CD1c-positive myeloid dendritic cell (primary cell): Measurements from ENCODE around the gene GTF2F1.
"Not testable (repeated sequence)": the region's sequence is repeated elsewhere in the genome, so short reads cannot be mapped to it uniquely, and the experiment has no call there.

ENCODE experiments used
- DNase-seq: peaks from one replicate; pipeline ENCODE4 v3.0.0-alpha.2; 2016; ENCODE audit errors: extremely low spot score

GTF2F1 gene

GRCh38 chr19:6417713-6418561, 25.0 kb upstream of the GTF2F1 start:
- DNase-seq, result no peak

DNA sequence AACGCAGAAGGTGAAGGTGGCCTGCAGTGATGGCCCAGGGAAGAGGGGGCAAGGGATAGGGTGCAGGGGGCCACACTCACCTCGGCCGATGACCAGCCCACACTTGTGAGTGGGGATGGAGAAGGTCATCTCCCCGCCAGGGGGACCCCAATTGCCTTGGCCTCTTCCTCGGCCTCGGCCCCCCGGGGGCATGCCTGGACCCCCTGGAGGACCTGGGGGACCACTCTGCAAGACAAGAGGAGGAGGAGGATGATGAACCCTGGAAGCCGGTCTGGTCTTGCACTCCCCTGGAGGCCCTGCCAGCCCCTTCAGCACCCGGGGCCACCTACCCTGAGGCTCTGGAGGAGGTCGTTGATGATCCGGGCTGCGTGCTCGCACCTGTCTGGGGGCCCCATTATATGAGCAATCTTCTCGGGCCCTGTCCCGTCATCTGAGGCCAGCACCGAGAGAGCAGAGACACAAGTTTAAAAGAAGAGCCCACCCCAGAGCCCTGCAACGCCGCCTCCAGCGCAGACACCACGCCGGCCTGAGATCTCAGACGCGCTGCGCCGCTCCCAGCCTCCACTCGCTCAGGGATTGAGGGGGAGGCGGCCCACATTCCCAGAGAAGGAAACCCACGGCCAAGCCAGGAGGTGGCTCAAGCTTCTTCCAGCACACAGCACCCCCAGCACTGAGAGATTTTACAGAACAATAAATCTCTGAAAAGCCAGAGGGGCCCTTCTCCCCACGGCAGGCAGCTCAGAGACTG, 23.9 kb upstream of the GTF2F1 start:
- DNase-seq, result no peak

DNA sequence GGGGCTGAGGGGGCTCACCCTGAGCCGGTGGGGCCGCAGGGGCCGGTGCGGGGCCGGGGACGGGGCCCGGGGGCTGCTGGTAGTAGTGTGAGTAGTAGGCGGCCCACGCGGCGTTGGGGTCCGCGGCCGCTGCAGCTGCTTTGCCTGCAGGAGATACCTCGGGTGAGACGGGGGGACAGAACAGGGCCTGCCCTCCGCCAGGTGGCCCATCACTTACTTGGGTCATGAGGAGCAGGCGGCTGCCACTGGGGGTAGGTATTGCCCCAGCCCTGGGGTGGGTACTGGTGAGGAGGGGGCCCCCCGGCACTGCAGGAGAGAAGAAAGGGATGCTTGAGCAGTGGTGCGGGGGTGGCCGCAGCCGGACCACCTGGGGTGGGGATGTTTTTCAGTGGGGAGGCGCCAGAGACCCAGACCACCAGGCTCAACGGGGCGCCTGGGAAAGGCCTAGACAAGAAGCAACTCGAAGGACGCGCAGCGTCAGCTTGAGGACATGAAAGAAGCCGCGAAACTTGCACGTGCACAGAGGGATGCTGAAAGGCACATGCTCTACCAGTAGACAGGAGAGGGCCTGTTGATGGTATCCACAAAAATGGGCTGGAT, 22.7 kb upstream of the GTF2F1 start:
- DNase-seq, result no peak

- no peak for DNase-seq
Observed at GRCh38 chr19:6414793-6415590, 22.0 kb upstream of the GTF2F1 start.

DNA sequence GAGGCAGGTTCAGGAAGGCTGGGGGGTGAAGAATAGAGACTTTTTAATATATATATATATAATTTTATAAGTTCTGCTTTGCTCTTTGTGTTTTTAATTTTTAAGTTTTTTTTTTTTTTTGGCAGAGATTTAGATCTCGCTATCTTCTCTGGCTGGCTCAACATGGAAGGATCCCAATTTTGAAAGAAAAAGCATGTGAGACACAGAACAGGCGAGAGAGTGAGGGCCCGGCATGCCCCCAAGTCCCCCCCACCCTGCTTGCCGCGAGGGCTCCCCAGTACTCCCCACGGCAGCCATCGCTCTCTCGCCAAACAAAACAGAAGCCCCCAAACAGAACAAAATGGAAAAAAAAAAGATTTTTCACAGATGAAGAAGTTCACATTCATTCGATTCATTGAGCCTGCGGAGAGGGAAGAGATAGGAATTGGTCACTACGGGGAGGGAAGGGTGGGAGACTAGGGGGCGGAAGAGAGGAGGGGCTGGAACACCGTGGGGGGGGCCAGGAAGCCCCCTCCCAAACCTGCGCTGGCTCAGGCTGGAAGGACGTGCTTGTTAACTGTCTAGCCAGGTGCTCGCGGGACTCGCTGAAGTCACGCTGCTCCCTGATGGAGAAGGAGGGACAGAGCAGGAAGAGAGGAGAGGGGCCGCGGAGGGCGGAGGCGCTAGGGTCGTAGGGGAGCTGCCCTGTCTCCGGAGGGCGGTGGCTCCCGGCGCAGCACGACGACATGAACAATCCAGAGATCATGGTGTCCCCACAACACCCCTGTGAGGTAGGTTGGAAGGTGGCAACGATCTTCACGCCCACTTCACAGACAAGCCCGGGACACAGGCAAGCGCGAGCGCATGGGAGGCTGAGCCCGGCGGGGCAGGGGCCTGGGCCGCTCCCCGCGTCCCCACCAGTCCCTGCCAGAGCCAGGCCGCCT, 21.0 kb upstream of the GTF2F1 start:
- no peak for DNase-seq

DNA sequence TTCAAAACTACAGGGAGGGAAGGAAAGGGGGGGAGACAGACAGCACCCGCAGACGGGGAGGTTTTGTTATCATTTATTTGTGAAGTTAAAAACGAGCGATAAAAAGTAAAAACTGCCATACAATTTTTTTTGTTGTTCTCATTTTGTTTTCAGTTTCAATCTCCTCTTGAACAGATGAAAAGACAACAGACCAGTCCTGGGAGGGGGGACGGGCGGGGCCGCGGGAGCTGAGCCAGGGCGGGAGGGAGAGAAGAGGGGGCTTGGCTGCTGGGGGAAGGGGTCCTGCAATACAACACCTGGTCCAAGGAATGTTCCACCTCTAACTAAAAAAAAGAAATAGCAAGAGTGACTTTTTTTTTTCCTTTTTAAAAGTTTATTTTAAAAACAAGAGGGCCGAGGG, 20.3 kb upstream of the GTF2F1 start:
- no peak for DNase-seq

- DNase-seq, result no peak
Observed at GRCh38 chr19:6412447-6413091, 19.6 kb upstream of the GTF2F1 start.

- no peak for DNase-seq
Observed at GRCh38 chr19:6412061-6412446, 19.1 kb upstream of the GTF2F1 start.

DNA sequence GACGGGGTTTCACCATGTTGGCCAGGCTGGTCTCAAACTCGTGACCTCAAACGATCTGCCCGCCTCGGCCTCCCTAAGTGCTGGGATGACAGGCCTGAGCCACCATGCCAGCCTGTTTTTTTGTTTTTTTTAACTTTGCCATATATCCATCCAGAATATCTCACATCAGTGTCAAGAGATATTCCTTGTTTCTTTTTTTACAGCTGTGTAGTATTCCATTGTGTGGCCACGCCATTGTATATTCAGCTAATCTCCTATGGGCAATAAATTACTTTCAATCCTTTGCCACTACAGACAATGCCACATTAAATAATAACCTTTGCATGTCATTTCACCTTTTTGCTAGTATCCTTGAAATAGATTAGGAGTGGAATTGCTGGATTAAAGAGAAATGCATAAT, 16.4 kb upstream of the GTF2F1 start:
- no peak for DNase-seq

GRCh38 chr19:6406401-6406800, 13.4 kb upstream of the GTF2F1 start:
- peak; percentile 15 for DNase-seq

- DNase-seq, result no peak
Observed at GRCh38 chr19:6402837-6403608, 10.1 kb upstream of the GTF2F1 start.

GRCh38 chr19:6402058-6402457, 9.1 kb upstream of the GTF2F1 start:
- no peak for DNase-seq

DNA sequence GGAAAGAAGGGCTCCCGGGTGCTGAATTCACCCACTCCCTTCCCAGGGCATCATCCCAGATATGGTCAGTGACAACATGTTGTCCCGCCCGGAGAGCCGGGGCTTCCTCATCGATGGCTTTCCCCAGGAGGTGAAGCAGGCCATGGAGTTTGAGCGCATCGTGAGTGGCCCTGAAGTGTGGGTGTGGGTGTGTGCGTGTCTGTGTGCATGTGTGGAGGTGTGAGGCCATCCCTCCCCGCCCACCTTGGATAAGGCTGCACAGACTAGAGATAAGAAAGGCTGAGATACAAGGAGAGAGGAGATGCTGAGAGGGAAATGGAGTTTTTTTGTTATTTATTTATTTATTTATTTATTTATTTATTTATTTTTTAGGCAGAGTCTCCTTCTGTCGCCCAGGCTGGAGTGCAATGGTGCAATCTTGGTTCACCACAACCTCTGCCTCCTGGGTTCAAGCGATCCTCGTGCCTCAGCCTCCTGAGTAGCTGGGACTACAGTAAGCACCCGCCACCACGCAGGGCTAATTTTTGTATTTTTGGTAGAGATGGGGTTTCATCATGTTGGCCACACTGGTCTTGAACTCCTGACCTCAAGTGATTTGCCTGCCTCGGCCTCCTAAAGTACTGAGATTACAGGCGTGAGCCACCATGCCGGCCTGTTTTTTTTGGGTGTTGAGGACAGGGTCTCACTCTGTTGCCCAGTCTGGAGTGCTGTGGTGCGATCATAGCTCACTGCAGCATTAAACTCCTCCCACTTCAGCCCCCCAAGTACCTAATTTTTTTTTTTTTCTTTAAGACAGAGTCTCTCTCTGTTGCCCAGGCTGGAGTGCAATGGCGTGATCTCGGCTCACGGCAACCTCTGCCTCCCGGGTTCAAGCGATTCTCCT, 7.3 kb upstream of the GTF2F1 start:
- DNase-seq, result not testable (repeated sequence)

DNA sequence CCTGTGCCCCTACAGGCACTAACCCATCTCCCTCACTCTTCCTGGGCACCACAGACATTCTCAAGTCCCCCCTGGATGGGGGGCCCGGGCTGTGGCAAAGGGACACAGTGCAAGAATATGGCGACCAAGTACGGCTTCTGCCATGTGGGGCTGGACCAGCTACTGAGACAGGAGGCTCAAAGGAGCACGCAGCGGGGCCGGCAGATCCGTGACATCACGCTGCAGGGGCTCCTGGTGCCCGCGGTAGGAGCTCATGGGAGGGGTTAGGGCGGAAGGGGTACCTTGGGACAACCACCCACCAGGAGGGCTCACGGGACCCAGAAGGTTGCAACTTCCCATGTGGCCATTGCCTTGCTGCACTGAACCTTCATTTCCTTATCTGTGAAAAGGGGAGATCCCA, 3.3 kb upstream of the GTF2F1 start:
- DNase-seq, result no peak

- no peak for DNase-seq
Observed at GRCh38 chr19:6394831-6395230, 1.9 kb upstream of the GTF2F1 start.

- no peak for DNase-seq
Observed at GRCh38 chr19:6393983-6394412, 1.0 kb upstream of the GTF2F1 start.

- peak; percentile 7 for DNase-seq
Observed at GRCh38 chr19:6392221-6393073, 517 bp downstream of the GTF2F1 start.

DNA sequence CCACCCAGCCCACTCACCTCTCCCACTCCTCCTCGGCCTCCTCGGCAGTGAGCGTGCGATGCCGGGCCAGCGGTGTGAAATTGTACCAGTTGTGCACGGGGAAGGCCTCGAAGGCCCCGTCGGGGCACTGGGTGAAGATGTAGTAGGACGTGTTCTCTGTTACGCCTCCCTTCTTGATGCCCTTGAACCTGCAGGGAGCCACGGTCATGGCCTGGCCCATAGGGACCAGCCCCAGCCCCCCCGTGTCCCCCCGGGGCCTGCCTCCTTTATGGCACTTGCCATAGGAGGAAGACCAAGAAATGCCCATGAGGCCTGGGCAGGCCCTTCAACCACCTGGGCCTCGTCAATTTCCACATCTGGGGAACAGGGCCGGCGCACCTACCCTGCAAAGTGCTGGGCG, 5.6 kb downstream of the GTF2F1 start:
- DNase-seq, result no peak
